ENCODE measurements around the gene UGT1A8. TPM values are rescaled to one million over a fixed set of nuclear protein-coding genes. Genes with fewer than 3 reads are reported as not detected.

UGT1A8 gene
- total and polyA plus RNA-seq, 2 of the 4 experiments (the other 2 are of a cell fraction) = not detected

DNA sequence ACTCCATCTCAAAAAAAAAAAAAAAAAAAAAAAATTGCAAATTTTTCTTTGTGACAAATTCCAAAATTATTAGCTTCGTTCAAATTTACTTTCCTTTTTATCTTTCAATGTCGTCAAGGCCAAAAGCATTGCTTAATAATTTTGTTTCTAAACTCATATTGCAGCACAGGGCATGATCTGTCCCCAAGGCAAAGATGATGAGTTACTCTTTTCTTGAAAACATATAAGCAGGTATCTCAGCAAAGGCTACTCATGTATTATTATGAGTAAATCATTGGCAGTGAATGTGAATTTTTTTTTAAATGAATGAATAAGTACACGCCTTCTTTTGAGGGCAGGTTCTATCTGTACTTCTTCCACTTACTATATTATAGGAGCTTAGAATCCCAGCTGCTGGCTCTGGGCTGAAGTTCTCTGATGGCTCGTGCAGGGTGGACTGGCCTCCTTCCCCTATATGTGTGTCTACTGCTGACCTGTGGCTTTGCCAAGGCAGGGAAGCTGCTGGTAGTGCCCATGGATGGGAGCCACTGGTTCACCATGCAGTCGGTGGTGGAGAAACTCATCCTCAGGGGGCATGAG is 64.2 kb downstream of the UGT1A8 start, which contains the start of gene UGT1A7:
Gene UGT1A7 (plus strand): TSS at position 381 of the 579 bp plus-strand sequence. CDS start 37 bp downstream, at position 418.
- no peak within 1 kb of the TSS for H3K56ac ChIP-seq (ENCODE audit: extremely low read depth, insufficient read depth, low read length)
- BruUV-seq (replicated peaks) = no TSS peak

More for the DNA sequence above, 64.2 kb downstream of the UGT1A8 start, which contains the start of gene UGT1A7:
- Histone ChIP-seq H3K27me3 (ENCODE audit: control insufficient read depth, insufficient read depth, low read length) (peaks cover 2% of the 10 kb centered on the region), H3K9ac (ENCODE audit: low read depth, low read length) (no peak within 1 kb of the TSS), H3K4ac (ENCODE audit: low read depth, low read length) (no peak within 1 kb of the TSS), H3K36me3 (ENCODE audit: control insufficient read depth, insufficient read depth, low read length) (no peaks in the 10 kb centered on the region), H3K4me3 (ENCODE audit: insufficient read depth, low read depth, low read length) (no peak within 1 kb of the TSS), H2BK120ac (ENCODE audit: low read depth, low read length) (no peak within 1 kb of the TSS), H3K79me1 (ENCODE audit: low read depth in 1 of 2, low read length in 2 of 2) (no peaks in the 10 kb centered on the region), H3K18ac (ENCODE audit: low read depth, low read length) (no peak within 1 kb of the TSS), H3K9me3 (ENCODE audit: control insufficient read depth, insufficient read depth, low read length) (no peaks in the 10 kb centered on the region), H3K27ac (ENCODE audit: insufficient read depth, low read length) (no peak within 1 kb of the TSS), H4K8ac (ENCODE audit: low read depth in 2 of 2, low read length in 2 of 2) (no peak within 1 kb of the TSS), H2BK20ac (ENCODE audit: low read depth, low read length) (no peak within 1 kb of the TSS), H2BK15ac (ENCODE audit: low read depth, low read length) (no peak within 1 kb of the TSS), H2AK5ac (ENCODE audit: low read depth, low read length) (no peak within 1 kb of the TSS), H2AK9ac (replicated peaks; ENCODE audit: low read depth, low read length, poor library complexity) (no peak within 1 kb of the TSS), H3K23ac (ENCODE audit: low read depth, low read length) (no peak within 1 kb of the TSS), H3K4me1 (ENCODE audit: control insufficient read depth, insufficient read depth, low read length) (no peaks in the 10 kb centered on the region), H4K20me1 (ENCODE audit: insufficient read depth, low read length) (no peaks in the 10 kb centered on the region), H4K91ac (ENCODE audit: insufficient read depth, low read depth, low read length) (no peak within 1 kb of the TSS), H4K5ac (ENCODE audit: low read depth, low read length) (no peak within 1 kb of the TSS), H3K4me2 (ENCODE audit: low read depth, low read length) (no peak within 1 kb of the TSS), H2AFZ (replicated peaks; ENCODE audit: low read length, poor library complexity) (no peak within 1 kb of the TSS), H3K9me1 (ENCODE audit: insufficient read depth, low read length) (no peaks in the 10 kb centered on the region), H2BK5ac (ENCODE audit: low read depth, low read length, poor library complexity, severe bottlenecking) (no peak within 1 kb of the TSS), H3K14ac (replicated peaks; ENCODE audit: low read depth, low read length) (no peak within 1 kb of the TSS)
- ChIA-PET CTCF (interaction anchor here (0.6 kb wide), 1 partner anchor 28 kb away, joined by 3 read pairs; no protein-coding TSS in a partner anchor), POLR2A (ENCODE audit: unreplicated experiment) (no interaction called here)
- in situ Hi-C loops (cut with MboI; ENCODE audit: low sequenced_read_pairs) = no loop called here
- DNase-seq = no peak
- TF ChIP-seq MAFK (IDR thresholded peaks at IDR 0.05; ENCODE audit: low read depth, low read length) (no peak), CHD1 (IDR thresholded peaks at IDR 0.05; ENCODE audit: low read depth, low read length) (no peak), SMC3 (IDR thresholded peaks at IDR 0.05; ENCODE audit: low read depth, low read length) (no peak), FOS (IDR thresholded peaks at IDR 0.05; ENCODE audit: low read depth, low read length) (no peak), POLR2A (IDR thresholded peaks at IDR 0.05; ENCODE audit: low read depth, low read length) (no peak), RCOR1 (IDR thresholded peaks at IDR 0.05; ENCODE audit: insufficient replicate concordance, low read length) (no peak), MAZ (IDR thresholded peaks at IDR 0.05; ENCODE audit: borderline replicate concordance, low read depth, low read length) (no peak), RAD21 (IDR thresholded peaks at IDR 0.05; ENCODE audit: low read length) (no peak), NFE2L2 (IDR thresholded peaks at IDR 0.05; ENCODE audit: low read depth, low read length) (no peak), BHLHE40 (IDR thresholded peaks at IDR 0.05; ENCODE audit: low read depth, low read length) (no peak), MXI1 (IDR thresholded peaks at IDR 0.05; ENCODE audit: borderline replicate concordance, low read depth, low read length) (no peak), CEBPB (IDR thresholded peaks at IDR 0.05; ENCODE audit: low read depth, low read length) (no peak), RFX5 (IDR thresholded peaks at IDR 0.05; ENCODE audit: low read depth, low read length) (no peak)
- TF ChIP-seq, protein P1, sequence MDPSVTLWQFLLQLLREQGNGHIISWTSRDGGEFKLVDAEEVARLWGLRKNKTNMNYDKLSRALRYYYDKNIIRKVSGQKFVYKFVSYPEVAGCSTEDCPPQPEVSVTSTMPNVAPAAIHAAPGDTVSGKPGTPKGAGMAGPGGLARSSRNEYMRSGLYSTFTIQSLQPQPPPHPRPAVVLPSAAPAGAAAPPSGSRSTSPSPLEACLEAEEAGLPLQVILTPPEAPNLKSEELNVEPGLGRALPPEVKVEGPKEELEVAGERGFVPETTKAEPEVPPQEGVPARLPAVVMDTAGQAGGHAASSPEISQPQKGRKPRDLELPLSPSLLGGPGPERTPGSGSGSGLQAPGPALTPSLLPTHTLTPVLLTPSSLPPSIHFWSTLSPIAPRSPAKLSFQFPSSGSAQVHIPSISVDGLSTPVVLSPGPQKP (IDR thresholded peaks at IDR 0.05; ENCODE audit: borderline replicate concordance, low read depth, low read length) = no peak
- TF ChIP-seq, protein P2, sequence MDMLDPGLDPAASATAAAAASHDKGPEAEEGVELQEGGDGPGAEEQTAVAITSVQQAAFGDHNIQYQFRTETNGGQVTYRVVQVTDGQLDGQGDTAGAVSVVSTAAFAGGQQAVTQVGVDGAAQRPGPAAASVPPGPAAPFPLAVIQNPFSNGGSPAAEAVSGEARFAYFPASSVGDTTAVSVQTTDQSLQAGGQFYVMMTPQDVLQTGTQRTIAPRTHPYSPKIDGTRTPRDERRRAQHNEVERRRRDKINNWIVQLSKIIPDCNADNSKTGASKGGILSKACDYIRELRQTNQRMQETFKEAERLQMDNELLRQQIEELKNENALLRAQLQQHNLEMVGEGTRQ (IDR thresholded peaks at IDR 0.05; ENCODE audit: low read depth, low read length) = no peak
- TF ChIP-seq, protein P3, sequence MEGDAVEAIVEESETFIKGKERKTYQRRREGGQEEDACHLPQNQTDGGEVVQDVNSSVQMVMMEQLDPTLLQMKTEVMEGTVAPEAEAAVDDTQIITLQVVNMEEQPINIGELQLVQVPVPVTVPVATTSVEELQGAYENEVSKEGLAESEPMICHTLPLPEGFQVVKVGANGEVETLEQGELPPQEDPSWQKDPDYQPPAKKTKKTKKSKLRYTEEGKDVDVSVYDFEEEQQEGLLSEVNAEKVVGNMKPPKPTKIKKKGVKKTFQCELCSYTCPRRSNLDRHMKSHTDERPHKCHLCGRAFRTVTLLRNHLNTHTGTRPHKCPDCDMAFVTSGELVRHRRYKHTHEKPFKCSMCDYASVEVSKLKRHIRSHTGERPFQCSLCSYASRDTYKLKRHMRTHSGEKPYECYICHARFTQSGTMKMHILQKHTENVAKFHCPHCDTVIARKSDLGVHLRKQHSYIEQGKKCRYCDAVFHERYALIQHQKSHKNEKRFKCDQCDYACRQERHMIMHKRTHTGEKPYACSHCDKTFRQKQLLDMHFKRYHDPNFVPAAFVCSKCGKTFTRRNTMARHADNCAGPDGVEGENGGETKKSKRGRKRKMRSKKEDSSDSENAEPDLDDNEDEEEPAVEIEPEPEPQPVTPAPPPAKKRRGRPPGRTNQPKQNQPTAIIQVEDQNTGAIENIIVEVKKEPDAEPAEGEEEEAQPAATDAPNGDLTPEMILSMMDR (conservative IDR thresholded peaks at IDR 0.05; ENCODE audit: low read depth, low read length) = no peak
- dilution Hi-C loops (cut with HindIII; ENCODE audit: low sequenced_read_pairs, unreplicated experiment) = no loop called here
- ATAC-seq (ENCODE audit: low read depth) = no peak
- intact Hi-C loops (cut with micrococcal nuclease) = loop anchor here (1.0 kb wide), 1 partner anchor 16 kb away; no protein-coding TSS in a partner anchor
- WGBS, 2 experiments (ENCODE audit: extremely low coverage in 2 of 2, insufficient read length in 1 of 2) = no CpG with 5 or more reads among the region's 5 CpGs

Measured in IMR-90 (cell line).